Loucy (cell line): ENCODE measurements around the gene SIK3.

ENCODE experiments used
- CTCF ChIP-seq: fragments of 200-600 bp; sonication (generic); conservative IDR thresholded peaks from 2 replicates; pipeline ENCODE4 v1.5.1; 2014; ENCODE audit warnings: mild to moderate bottlenecking, antibody characterized with exemption, low read length
- EZH2phosphoT487 ChIP-seq: fragments of 200-600 bp; IDR thresholded peaks from 2 replicates; pipeline ENCODE4 v1.6.1; 2018; ENCODE audit warnings: antibody characterized with exemption, mild to moderate bottlenecking, moderate library complexity, borderline replicate concordance

- TF ChIP-seq CTCF (no peak), EZH2phosphoT487 (no peak)
These were observed 185.2 kb downstream of the SIK3 start for GRCh38 chr11:116913000-116913399.
